OCI-LY3 (cell line): ENCODE results near the gene CCL23.

ENCODE experiments used
- H2AFZ ChIP-seq: fragments of 200-600, 300-600 bp; shearing (Covaris generic); 2 replicates; pipeline ENCODE4 v1.6.0; 2014; ENCODE audit warnings: antibody characterized with exemption, low read depth, low read length
- H3K27ac ChIP-seq: fragments of 200-600, 300-600 bp; sonication (generic); 2 replicates; pipeline ENCODE4 v1.5.1; 2014; ENCODE audit warnings: mild to moderate bottlenecking, low read length, moderate library complexity, mixed read lengths
- H3K27me3 ChIP-seq: fragments of 200-600, 300-600 bp; sonication (generic); 2 replicates; pipeline ENCODE4 v1.6.1; 2014; ENCODE audit warnings: low read depth, low read length, mixed read lengths
- H3K36me3 ChIP-seq: fragments of 200-600, 300-600 bp; sonication (generic); replicated peaks from 2 replicates; pipeline ENCODE3; 2014; ENCODE audit warnings: low read depth, low read length, mixed read lengths
- H3K4me1 ChIP-seq: fragments of 300-600, 200-600 bp; sonication (generic); 2 replicates; pipeline ENCODE4 v1.6.1; 2014; ENCODE audit warnings: low read length, mixed read lengths
- H3K4me2 ChIP-seq: fragments of 200-600, 300-600 bp; sonication (generic); 2 replicates; pipeline ENCODE4 v1.6.1; 2014; ENCODE audit warnings: low read length, mixed read lengths
- H3K4me3 ChIP-seq: fragments of 300-600, 200-600 bp; sonication (generic); 2 replicates; pipeline ENCODE4 v1.5.1; 2014; ENCODE audit warnings: antibody characterized with exemption, mild to moderate bottlenecking, low read length, moderate library complexity
- H3K79me2 ChIP-seq: fragments of 300-600, 200-600 bp; shearing (Covaris generic); 2 replicates; pipeline ENCODE4 v1.6.1; 2014; ENCODE audit warnings: mild to moderate bottlenecking, low read length, mixed read lengths
- H3K9ac ChIP-seq: fragments of 300-600, 200-600 bp; shearing (Covaris generic); 2 replicates; pipeline ENCODE4 v1.6.0; 2014; ENCODE audit warnings: mild to moderate bottlenecking, low read length, moderate library complexity
- H3K9me3 ChIP-seq: fragments of 200-600, 300-600 bp; shearing (Covaris generic); 2 replicates; pipeline ENCODE4 v1.6.1; 2014; ENCODE audit warnings: low read length, mixed read lengths; ENCODE audit not compliant: insufficient read depth
- H4K20me1 ChIP-seq: fragments of 200-600, 300-600 bp; sonication (generic); 2 replicates; pipeline ENCODE4 v1.6.1; 2016; ENCODE audit warnings: low read length, mixed read lengths; ENCODE audit not compliant: insufficient read depth
- EZH2phosphoT487 ChIP-seq: fragments of 200-600 bp; shearing (Covaris generic); IDR thresholded peaks from 2 replicates; pipeline ENCODE4 v1.6.1; 2018; ENCODE audit warnings: antibody characterized with exemption, mixed run types, low read depth
- TF ChIP-seq, protein P1 (sequence below): fragments of 200-600, 300-600 bp; sonication (generic); IDR thresholded peaks from 2 replicates; pipeline ENCODE4 v1.5.1; 2014; ENCODE audit warnings: antibody characterized with exemption, low read length, low read depth

CCL23 gene

DNA sequence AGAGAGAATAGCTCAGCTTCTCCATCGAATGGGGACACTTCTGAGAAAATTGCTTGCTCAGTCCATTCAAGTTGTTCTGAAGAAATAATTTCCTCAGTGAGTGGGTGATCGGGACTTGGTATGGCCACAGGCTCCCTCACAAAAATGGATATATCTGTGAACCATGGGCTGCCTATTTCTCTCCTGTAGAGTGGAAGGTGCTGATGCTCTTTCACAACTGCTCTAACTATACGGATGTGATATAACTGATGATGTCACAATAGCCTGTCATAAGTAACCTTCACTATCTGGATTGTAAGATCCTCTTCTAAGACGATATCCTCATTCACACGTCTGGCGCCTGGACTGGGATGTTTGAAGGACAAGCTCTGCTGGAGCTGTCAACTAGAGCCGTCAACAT is 41.6 kb upstream of the CCL23 start:
- no peaks in the 10 kb centered on the region for H3K79me2 ChIP-seq
- H3K27me3 ChIP-seq = peaks cover 28% of the 10 kb centered on the region
- H3K27ac ChIP-seq = no peak overlapping the region
- H3K9me3 ChIP-seq = no peaks in the 10 kb centered on the region
- H3K36me3 ChIP-seq = no peaks in the 10 kb centered on the region
- no peak overlapping the region for H3K4me2 ChIP-seq
- H2AFZ ChIP-seq = no peak overlapping the region
- TF ChIP-seq EZH2phosphoT487 = no peak
- TF ChIP-seq, protein P1, sequence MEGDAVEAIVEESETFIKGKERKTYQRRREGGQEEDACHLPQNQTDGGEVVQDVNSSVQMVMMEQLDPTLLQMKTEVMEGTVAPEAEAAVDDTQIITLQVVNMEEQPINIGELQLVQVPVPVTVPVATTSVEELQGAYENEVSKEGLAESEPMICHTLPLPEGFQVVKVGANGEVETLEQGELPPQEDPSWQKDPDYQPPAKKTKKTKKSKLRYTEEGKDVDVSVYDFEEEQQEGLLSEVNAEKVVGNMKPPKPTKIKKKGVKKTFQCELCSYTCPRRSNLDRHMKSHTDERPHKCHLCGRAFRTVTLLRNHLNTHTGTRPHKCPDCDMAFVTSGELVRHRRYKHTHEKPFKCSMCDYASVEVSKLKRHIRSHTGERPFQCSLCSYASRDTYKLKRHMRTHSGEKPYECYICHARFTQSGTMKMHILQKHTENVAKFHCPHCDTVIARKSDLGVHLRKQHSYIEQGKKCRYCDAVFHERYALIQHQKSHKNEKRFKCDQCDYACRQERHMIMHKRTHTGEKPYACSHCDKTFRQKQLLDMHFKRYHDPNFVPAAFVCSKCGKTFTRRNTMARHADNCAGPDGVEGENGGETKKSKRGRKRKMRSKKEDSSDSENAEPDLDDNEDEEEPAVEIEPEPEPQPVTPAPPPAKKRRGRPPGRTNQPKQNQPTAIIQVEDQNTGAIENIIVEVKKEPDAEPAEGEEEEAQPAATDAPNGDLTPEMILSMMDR = no peak
- H3K9ac ChIP-seq = no peak overlapping the region
- H4K20me1 ChIP-seq = no peaks in the 10 kb centered on the region
- H3K4me1 ChIP-seq = no peaks in the 10 kb centered on the region
- H3K4me3 ChIP-seq = no peak overlapping the region

DNA sequence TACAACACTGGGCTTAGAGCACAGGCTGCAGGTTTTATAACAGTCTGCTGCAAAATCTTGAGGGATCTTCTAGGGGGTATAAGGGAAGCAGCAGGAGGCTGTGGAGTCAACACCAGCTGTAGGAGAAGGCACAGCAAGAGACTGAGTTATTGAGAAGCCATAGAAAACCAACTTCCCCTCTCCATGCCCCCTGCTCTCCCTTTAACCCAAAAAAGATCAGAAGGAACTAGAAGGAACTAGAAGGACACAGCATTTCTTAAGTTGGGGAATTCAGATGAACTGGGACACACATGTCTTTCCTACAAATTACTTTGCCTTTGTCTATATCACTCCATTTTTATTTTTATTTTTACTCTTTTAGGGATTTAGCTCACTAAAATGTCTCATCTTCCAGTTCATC is 40.1 kb upstream of the CCL23 start:
- TF ChIP-seq EZH2phosphoT487 = no peak
- TF ChIP-seq, protein P1 = no peak
- no peak overlapping the region for H2AFZ ChIP-seq
- H3K27me3 ChIP-seq = peaks cover 36% of the 10 kb centered on the region
- no peaks in the 10 kb centered on the region for H3K9me3 ChIP-seq
- H3K4me2 ChIP-seq = no peak overlapping the region
- no peaks in the 10 kb centered on the region for H3K4me1 ChIP-seq
- no peak overlapping the region for H3K9ac ChIP-seq
- no peaks in the 10 kb centered on the region for H3K79me2 ChIP-seq
- H4K20me1 ChIP-seq = no peaks in the 10 kb centered on the region
- H3K4me3 ChIP-seq = no peak overlapping the region
- H3K36me3 ChIP-seq = no peaks in the 10 kb centered on the region
- no peak overlapping the region for H3K27ac ChIP-seq

DNA sequence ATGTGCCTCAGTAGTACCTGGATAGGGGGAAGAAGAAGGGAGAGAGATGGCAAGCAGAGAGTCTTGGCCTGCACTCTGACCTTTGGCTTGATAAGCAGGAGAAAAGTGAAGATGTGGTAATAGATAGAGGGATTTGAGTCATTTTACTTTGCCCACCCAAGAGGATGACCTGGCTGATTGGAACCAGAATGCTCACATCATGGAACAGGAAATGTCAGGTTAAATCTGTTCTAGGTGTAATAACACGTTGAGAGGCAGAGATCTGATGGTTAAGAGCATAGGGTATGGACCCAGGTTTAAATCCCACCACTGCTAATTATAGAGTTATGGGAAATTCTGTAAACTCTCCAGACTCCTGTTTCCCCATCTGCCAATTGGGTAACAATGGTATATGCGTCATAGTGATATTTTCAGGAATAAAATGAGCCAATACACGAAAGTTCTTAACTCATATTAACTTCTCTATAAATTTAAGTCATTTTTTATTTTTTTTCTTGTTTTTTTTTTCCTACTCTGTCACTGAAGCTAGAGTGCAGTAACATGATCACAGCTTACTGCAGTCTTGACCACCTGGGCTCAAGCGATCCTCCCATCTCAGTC is 38.2 kb upstream of the CCL23 start:
- Histone ChIP-seq H3K27me3 (peaks cover 40% of the 10 kb centered on the region), H4K20me1 (no peaks in the 10 kb centered on the region), H3K4me1 (no peaks in the 10 kb centered on the region), H3K4me2 (no peak overlapping the region), H3K27ac (no peak overlapping the region), H2AFZ (no peak overlapping the region), H3K36me3 (no peaks in the 10 kb centered on the region), H3K79me2 (no peaks in the 10 kb centered on the region), H3K9ac (no peak overlapping the region), H3K4me3 (no peak overlapping the region), H3K9me3 (no peaks in the 10 kb centered on the region; the same call in 1 of the 2 replicates)
- TF ChIP-seq, protein P1 = no peak
- no peak for TF ChIP-seq EZH2phosphoT487

DNA sequence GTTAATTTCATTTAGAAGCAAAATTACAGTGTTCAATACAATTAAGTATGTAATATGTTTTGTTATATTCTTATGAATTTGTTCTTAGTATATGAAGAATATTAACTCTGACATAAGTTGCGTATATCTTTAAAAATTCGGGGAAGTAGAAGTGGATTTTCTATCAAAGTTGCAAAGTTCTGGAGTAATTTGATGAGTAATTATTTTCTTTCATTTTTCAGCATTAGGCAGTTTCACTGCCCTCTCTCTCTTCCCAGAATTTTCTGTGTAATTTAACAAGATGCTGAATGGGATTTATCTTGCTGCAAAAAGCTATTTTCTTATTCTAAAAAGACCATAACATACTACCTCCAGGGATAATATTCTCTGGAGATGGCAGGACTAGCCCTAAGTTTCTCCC is 37.4 kb upstream of the CCL23 start:
- Histone ChIP-seq H3K9me3 (peaks cover 3% of the 10 kb centered on the region; the same call in 1 of the 2 replicates), H3K4me2 (no peak overlapping the region), H3K9ac (no peak overlapping the region), H3K4me3 (no peak overlapping the region), H3K27me3 (peaks cover 36% of the 10 kb centered on the region), H3K79me2 (no peaks in the 10 kb centered on the region), H4K20me1 (no peaks in the 10 kb centered on the region), H2AFZ (no peak overlapping the region), H3K27ac (no peak overlapping the region), H3K4me1 (no peaks in the 10 kb centered on the region), H3K36me3 (no peaks in the 10 kb centered on the region)
- TF ChIP-seq, protein P1 = no peak
- TF ChIP-seq EZH2phosphoT487 = no peak
